ENCODE data around the gene ZNF438.

Gene ZNF438

DNA sequence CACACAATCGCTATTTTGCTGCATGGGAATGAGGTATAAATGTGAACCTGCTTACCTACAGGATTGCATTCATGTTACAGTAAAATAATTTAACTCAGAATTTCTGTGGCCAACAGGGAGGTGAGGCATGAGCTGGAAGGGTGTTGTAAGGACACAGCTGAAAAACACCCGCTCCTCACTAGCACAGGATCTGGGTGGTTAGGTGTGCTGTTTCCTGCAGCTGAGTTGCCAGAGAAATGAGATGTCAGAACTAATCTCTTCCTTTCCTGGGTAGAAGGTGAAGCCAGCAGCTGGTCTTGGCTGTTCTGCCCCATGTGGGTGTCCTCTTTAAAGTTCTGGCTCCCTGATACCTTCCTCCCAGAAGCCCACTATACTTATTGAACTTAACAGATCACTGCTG lies 39.0 kb upstream of the ZNF438 start:
- TF ChIP-seq SPI1 (IDR thresholded peaks at IDR 0.05; ENCODE audit: borderline replicate concordance, low read depth) = no peak
- TF ChIP-seq, protein P1, sequence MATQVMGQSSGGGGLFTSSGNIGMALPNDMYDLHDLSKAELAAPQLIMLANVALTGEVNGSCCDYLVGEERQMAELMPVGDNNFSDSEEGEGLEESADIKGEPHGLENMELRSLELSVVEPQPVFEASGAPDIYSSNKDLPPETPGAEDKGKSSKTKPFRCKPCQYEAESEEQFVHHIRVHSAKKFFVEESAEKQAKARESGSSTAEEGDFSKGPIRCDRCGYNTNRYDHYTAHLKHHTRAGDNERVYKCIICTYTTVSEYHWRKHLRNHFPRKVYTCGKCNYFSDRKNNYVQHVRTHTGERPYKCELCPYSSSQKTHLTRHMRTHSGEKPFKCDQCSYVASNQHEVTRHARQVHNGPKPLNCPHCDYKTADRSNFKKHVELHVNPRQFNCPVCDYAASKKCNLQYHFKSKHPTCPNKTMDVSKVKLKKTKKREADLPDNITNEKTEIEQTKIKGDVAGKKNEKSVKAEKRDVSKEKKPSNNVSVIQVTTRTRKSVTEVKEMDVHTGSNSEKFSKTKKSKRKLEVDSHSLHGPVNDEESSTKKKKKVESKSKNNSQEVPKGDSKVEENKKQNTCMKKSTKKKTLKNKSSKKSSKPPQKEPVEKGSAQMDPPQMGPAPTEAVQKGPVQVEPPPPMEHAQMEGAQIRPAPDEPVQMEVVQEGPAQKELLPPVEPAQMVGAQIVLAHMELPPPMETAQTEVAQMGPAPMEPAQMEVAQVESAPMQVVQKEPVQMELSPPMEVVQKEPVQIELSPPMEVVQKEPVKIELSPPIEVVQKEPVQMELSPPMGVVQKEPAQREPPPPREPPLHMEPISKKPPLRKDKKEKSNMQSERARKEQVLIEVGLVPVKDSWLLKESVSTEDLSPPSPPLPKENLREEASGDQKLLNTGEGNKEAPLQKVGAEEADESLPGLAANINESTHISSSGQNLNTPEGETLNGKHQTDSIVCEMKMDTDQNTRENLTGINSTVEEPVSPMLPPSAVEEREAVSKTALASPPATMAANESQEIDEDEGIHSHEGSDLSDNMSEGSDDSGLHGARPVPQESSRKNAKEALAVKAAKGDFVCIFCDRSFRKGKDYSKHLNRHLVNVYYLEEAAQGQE (IDR thresholded peaks at IDR 0.05; ENCODE audit: insufficient replicate concordance, low read depth) = no peak
- no peak for DNase-seq (ENCODE audit: low read depth in 1 of 2, low spot score in 1 of 2)
- Histone ChIP-seq H3K4me3 (replicated peaks; ENCODE audit: insufficient read depth, low read length) (no peak overlapping the region), H3K27me3 (ENCODE audit: insufficient read depth, poor library complexity, severe bottlenecking) (no peaks in the 10 kb centered on the region), H3K27ac (replicated peaks) (no peak overlapping the region)

DNA sequence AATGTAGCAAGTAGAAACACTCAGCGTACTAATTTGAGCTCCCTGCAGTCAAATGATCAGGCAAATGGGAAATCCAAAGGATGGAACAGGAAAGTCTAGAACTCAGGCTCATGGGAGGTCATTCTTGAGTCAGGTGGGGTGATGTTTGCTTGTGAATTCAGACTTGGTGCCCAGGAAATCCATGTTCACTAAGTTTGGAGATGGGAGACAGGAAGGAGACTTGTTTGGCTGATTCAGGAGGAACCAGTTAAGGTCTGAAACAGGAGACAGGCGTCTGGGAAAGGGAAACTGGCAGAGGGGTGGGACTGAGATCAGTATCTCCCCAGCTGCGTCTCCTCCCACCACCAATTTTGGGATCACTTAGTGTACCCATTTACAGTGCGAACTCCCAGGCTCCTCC lies 38.4 kb upstream of the ZNF438 start:
- no peak for DNase-seq (ENCODE audit: low read depth in 1 of 2, low spot score in 1 of 2)
- Histone ChIP-seq H3K27ac (replicated peaks) (no peak overlapping the region), H3K27me3 (ENCODE audit: insufficient read depth, poor library complexity, severe bottlenecking) (no peaks in the 10 kb centered on the region), H3K4me3 (replicated peaks; ENCODE audit: insufficient read depth, low read length) (no peak overlapping the region)
- TF ChIP-seq, protein P1 (IDR thresholded peaks at IDR 0.05; ENCODE audit: insufficient replicate concordance, low read depth) = no peak
- no peak for TF ChIP-seq SPI1 (IDR thresholded peaks at IDR 0.05; ENCODE audit: borderline replicate concordance, low read depth)
- no peak for TF ChIP-seq GABPA (IDR thresholded peaks at IDR 0.05; ENCODE audit: low read depth)
- no peak for TF ChIP-seq POLR2AphosphoS5 (IDR thresholded peaks at IDR 0.05; ENCODE audit: low read depth)
- TF ChIP-seq, protein P2, sequence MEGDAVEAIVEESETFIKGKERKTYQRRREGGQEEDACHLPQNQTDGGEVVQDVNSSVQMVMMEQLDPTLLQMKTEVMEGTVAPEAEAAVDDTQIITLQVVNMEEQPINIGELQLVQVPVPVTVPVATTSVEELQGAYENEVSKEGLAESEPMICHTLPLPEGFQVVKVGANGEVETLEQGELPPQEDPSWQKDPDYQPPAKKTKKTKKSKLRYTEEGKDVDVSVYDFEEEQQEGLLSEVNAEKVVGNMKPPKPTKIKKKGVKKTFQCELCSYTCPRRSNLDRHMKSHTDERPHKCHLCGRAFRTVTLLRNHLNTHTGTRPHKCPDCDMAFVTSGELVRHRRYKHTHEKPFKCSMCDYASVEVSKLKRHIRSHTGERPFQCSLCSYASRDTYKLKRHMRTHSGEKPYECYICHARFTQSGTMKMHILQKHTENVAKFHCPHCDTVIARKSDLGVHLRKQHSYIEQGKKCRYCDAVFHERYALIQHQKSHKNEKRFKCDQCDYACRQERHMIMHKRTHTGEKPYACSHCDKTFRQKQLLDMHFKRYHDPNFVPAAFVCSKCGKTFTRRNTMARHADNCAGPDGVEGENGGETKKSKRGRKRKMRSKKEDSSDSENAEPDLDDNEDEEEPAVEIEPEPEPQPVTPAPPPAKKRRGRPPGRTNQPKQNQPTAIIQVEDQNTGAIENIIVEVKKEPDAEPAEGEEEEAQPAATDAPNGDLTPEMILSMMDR (IDR thresholded peaks at IDR 0.05; ENCODE audit: insufficient read depth, low read length) = no peak

DNA sequence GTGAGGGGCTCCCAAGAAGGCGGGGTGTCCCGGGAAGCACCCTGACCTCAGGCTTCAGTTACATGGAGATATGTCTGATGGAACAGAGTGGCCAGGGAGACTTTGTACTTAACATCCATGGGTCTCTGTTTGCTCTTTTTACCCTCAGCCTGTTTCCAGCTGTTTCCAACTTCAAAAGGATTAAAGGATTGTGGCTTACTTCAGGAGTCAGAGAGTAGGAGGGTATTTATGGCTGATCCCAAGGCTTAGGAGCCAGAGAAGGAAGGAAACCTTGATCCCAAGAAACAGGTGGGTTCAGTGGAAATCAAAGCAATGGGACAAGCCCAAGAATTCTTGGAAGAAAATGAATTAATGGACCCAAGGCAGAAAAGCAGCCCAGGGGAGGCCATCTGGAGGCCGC lies 37.7 kb upstream of the ZNF438 start:
- no peak for DNase-seq (ENCODE audit: low read depth in 1 of 2, low spot score in 1 of 2)
- TF ChIP-seq, protein P1 (IDR thresholded peaks at IDR 0.05; ENCODE audit: insufficient replicate concordance, low read depth) = no peak
- Histone ChIP-seq H3K4me3 (replicated peaks; ENCODE audit: insufficient read depth, low read length) (no peak overlapping the region), H3K27me3 (ENCODE audit: insufficient read depth, poor library complexity, severe bottlenecking) (no peaks in the 10 kb centered on the region), H3K27ac (replicated peaks) (no peak overlapping the region)

DNA sequence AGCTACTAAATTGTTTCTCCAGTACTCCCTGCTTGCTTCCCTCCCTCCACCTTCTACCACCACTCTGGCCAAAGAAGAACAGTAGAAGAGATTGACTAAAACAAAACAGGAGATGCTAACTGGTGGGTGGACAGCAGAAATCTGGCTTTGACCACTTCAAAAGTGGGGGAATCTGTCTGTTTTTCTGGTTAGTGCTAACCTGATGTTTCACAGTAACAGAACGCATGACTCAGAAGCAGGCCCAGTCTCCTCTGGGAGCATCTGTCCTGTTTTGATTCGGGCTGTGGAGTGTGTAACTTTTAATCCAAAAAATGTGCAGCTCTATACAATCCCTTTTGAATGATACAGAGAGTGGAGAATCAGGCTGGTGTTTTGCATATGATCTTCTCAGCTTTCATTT lies 32.7 kb upstream of the ZNF438 start:
- Histone ChIP-seq H3K27me3 (ENCODE audit: insufficient read depth, poor library complexity, severe bottlenecking) (no peaks in the 10 kb centered on the region), H3K4me3 (replicated peaks; ENCODE audit: insufficient read depth, low read length) (no peak overlapping the region), H3K27ac (replicated peaks) (no peak overlapping the region)
- no peak for DNase-seq (ENCODE audit: low read depth in 1 of 2, low spot score in 1 of 2)
- TF ChIP-seq POLR2AphosphoS5 (IDR thresholded peaks at IDR 0.05; ENCODE audit: low read depth) (no peak), GABPA (IDR thresholded peaks at IDR 0.05; ENCODE audit: low read depth) (no peak), SPI1 (IDR thresholded peaks at IDR 0.05; ENCODE audit: borderline replicate concordance, low read depth) (no peak)
- TF ChIP-seq, protein P2 (IDR thresholded peaks at IDR 0.05; ENCODE audit: insufficient read depth, low read length) = no peak
- TF ChIP-seq, protein P1 (IDR thresholded peaks at IDR 0.05; ENCODE audit: insufficient replicate concordance, low read depth) = no peak
